ENCODE measurements around the gene CDCA5.

Gene CDCA5

DNA sequence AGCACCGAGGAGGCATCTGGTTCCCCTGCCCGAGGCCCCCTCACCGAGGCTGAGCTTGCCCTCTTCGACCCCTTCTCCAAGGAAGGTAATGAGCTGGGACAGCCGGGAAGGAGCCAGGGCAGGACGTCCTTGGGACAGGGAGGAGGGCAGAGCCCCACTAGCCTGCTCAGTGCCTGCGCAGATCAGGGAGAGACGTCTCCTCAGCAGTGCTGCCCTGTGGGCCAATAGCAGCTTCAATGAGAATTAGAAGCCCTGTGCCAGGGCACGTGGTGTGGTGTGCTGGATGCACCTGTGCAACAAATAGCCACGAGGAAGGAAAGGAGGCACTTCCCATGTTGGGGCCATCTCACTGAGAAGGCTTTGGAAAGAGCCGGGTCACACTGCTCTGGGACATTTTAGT, 48.3 kb downstream of the CDCA5 start:
- in situ Hi-C loops (cut with MboI; ENCODE audit: low pct_unique_long_range_greater_than_20kb, low sequenced_read_pairs, unreplicated experiment) = no loop called here
- TF ChIP-seq, protein P1, sequence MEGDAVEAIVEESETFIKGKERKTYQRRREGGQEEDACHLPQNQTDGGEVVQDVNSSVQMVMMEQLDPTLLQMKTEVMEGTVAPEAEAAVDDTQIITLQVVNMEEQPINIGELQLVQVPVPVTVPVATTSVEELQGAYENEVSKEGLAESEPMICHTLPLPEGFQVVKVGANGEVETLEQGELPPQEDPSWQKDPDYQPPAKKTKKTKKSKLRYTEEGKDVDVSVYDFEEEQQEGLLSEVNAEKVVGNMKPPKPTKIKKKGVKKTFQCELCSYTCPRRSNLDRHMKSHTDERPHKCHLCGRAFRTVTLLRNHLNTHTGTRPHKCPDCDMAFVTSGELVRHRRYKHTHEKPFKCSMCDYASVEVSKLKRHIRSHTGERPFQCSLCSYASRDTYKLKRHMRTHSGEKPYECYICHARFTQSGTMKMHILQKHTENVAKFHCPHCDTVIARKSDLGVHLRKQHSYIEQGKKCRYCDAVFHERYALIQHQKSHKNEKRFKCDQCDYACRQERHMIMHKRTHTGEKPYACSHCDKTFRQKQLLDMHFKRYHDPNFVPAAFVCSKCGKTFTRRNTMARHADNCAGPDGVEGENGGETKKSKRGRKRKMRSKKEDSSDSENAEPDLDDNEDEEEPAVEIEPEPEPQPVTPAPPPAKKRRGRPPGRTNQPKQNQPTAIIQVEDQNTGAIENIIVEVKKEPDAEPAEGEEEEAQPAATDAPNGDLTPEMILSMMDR (IDR thresholded peaks at IDR 0.05; ENCODE audit: extremely low read depth, insufficient read depth, missing control alignments) = no peak
- DNase-seq (ENCODE audit: low spot score) = no peak

DNA sequence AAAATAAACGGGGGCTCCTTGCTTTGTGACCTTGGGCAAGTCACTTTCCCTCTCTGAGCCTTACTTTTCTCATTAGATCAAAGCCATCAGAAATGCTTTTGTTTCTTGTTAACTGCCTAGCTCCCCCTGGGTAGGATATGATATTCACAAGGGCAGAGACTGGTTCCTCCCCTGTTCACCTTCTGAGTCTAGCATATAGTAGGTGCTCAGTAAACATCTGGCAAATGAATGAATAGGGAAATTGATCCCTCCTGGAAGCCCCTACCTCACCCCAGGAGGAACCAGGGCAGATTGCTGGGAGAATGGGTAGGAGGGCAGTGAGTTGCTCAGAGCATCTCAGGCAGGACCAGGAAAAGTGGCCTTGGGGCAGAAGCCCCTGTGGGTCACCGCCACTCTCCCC, 49.4 kb downstream of the CDCA5 start:
- TF ChIP-seq, protein P1 (IDR thresholded peaks at IDR 0.05; ENCODE audit: extremely low read depth, insufficient read depth, missing control alignments) = no peak
- in situ Hi-C loops (cut with MboI; ENCODE audit: low pct_unique_long_range_greater_than_20kb, low sequenced_read_pairs, unreplicated experiment) = no loop called here

DNA sequence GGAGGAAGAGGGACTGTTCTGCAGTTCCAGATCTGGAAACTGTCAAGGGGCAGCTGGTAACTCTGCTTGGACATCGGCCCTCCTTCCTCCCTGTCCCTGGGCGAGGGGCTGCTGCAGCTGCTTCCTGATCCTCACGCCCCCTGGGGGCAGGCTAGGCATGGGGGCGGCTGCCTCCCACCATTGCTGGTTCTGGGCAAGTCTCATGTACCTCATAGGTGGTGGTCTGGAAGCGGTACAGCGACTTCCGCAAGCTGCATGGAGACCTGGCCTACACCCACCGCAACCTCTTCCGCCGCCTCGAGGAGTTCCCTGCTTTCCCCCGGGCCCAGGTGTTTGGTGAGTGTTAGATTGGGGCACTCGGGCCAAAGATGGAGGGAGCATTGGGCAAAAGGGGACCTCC, 51.6 kb downstream of the CDCA5 start:
- no peak for DNase-seq (ENCODE audit: low spot score)
- TF ChIP-seq, protein P1 (IDR thresholded peaks at IDR 0.05; ENCODE audit: extremely low read depth, insufficient read depth, missing control alignments) = no peak
- in situ Hi-C loops (cut with MboI; ENCODE audit: low pct_unique_long_range_greater_than_20kb, low sequenced_read_pairs, unreplicated experiment) = no loop called here

More for the DNA sequence above, 49.4 kb downstream of the CDCA5 start:
- DNase-seq (ENCODE audit: low spot score) = no peak
